Esophagus muscularis mucosa (tissue), 4 donors: ENCODE results near the gene CPT1A. TPM values are rescaled to one million over a fixed set of nuclear protein-coding genes. Genes with fewer than 3 reads are reported as not detected.

ENCODE experiments used
- DNase-seq: peaks from one replicate; pipeline ENCODE4 v3.0.0-alpha.2; 2017; ENCODE audit errors: extremely low spot score
- H3K27ac ChIP-seq, 4 donors: fragments of 200-600 bp; sonication (generic); replicated peaks in 1 of 4; 1 replicate in 3 of 4; 2 replicates in 1 of 4; pipeline ENCODE4 v1.5.1; 2016 to 2019; ENCODE audit warnings: mild to moderate bottlenecking in 1 of 4
- H3K27me3 ChIP-seq, 4 donors: fragments of 200-600 bp; sonication (generic); one replicate each; pipeline versions ENCODE4 v1.5.1 to v1.6.0; 2016 to 2019
- H3K36me3 ChIP-seq, 4 donors: fragments of 200-600 bp; sonication (generic); one replicate each; pipeline ENCODE4 v1.5.1; 2016 to 2019
- H3K4me1 ChIP-seq, 4 donors: fragments of 200-600 bp; sonication (generic); one replicate each; pipeline ENCODE4 v1.5.1; 2016 to 2019
- H3K4me3 ChIP-seq, 4 donors: fragments of 200-600 bp; sonication (generic); 1 replicate in 2 of 4; 2 replicates in 2 of 4; pipeline ENCODE4 v1.5.1; 2016 to 2019; ENCODE audit warnings: mild to moderate bottlenecking in 4 of 4, moderate library complexity in 1 of 4
- H3K9me3 ChIP-seq, 4 donors: fragments of 200-600 bp; sonication (generic); 1 replicate in 3 of 4; 2 replicates in 1 of 4; pipeline ENCODE4 v1.5.1; 2016 to 2019
- EP300 ChIP-seq: sonication (generic); formaldehyde crosslinking; IDR thresholded peaks from one replicate; pipeline ENCODE4 v1.6.1; 2017; ENCODE audit warnings: antibody characterized with exemption
- POLR2A ChIP-seq: fragments of 450-650 bp; IDR thresholded peaks from one replicate; pipeline ENCODE4 v1.6.1; 2017; ENCODE audit warnings: antibody characterized with exemption, moderate library complexity, mild to moderate bottlenecking, low read depth
- POLR2AphosphoS5 ChIP-seq, 2 donors: sonication (generic); formaldehyde crosslinking; IDR thresholded peaks; one replicate each; pipeline ENCODE4 v1.6.1; 2017; ENCODE audit warnings: antibody characterized with exemption in 2 of 2
- WGBS: methylation state at CpG from one replicate; pipeline ENCODE4 v1.1.5; 2018; 5-methylcytosine and 5-hydroxymethylcytosine counted together
- intact Hi-C: fragments of 100-400 bp; cut with DNase I; formaldehyde crosslinking; loops from one replicate; pipeline ENCODE4 v1.15.1; 2023
- total RNA-seq, 4 donors: library from RNA; depleted of rRNA; stranded (reverse); fragments of >200 nt; gene quantifications; one replicate each; pipeline versions ENCODE4 v1.1.0 to v1.2.1, GENCODE V29; 2016
- TF ChIP-seq, protein P1 (sequence below), 3 experiments: fragments of 200-600 bp in 2 of 3; fragments of 450-650 bp in 1 of 3; sonication (generic) in 2 of 3; IDR thresholded peaks; one replicate each; pipeline ENCODE4 v1.5.1; 2017 to 2019; ENCODE audit warnings: antibody characterized with exemption in 3 of 3, mild to moderate bottlenecking in 2 of 3, moderate library complexity in 1 of 3

Gene CPT1A
- total RNA-seq, 4 donors from 2014 or later: 36.1 to 122 (median 77.5) TPM

GRCh38 chr11:68704887-68705286 is 136.8 kb downstream of the CPT1A start:
- Histone ChIP-seq H3K27me3 (peaks cover 0 to 40% (median 0%) of the 10 kb centered on the region in 4 donors), H3K9me3 (no peaks in the 10 kb centered on the region), H3K4me3 (no peak overlapping the region), H3K27ac (no peak overlapping the region), H3K4me1 (peaks cover 0 to 8% (median 6%) of the 10 kb centered on the region in 4 donors), H3K36me3 (no peaks in the 10 kb centered on the region)
- DNase-seq: no peak
- TF ChIP-seq, protein P1, sequence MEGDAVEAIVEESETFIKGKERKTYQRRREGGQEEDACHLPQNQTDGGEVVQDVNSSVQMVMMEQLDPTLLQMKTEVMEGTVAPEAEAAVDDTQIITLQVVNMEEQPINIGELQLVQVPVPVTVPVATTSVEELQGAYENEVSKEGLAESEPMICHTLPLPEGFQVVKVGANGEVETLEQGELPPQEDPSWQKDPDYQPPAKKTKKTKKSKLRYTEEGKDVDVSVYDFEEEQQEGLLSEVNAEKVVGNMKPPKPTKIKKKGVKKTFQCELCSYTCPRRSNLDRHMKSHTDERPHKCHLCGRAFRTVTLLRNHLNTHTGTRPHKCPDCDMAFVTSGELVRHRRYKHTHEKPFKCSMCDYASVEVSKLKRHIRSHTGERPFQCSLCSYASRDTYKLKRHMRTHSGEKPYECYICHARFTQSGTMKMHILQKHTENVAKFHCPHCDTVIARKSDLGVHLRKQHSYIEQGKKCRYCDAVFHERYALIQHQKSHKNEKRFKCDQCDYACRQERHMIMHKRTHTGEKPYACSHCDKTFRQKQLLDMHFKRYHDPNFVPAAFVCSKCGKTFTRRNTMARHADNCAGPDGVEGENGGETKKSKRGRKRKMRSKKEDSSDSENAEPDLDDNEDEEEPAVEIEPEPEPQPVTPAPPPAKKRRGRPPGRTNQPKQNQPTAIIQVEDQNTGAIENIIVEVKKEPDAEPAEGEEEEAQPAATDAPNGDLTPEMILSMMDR (IDR thresholded peaks at IDR 0.05): no peak
- no peak for TF ChIP-seq POLR2AphosphoS5 (IDR thresholded peaks at IDR 0.05)
- no peak for TF ChIP-seq EP300
- no peak for TF ChIP-seq POLR2A
- 33% methylated on average over 16 of the region's 16 CpGs for WGBS
- intact Hi-C loops: no loop called here

Other genes starting within 250 kb of the CPT1A start
- gene GAL, start 157.4 kb downstream of the CPT1A start, total RNA-seq: 10 to 100 TPM in 1 of 4 donors, 1 to 10 TPM in 2, not detected in 1; 6.0 to 10.2 (median 8.1) TPM
- 1 to 10 TPM in 2 of 4 donors, under 1 TPM in 2; 0.78 to 2.5 (median 1.4) TPM for gene TESMIN, start 90.4 kb downstream of the CPT1A start, total RNA-seq
- gene MRPL21, start 61.9 kb upstream of the CPT1A start, total RNA-seq: 10 to 100 TPM; 47.2 to 66.2 (median 51.2) TPM
- 10 to 100 TPM; 11.6 to 30.8 (median 28.0) TPM for gene IGHMBP2, start 62.0 kb upstream of the CPT1A start, total RNA-seq
- gene MRGPRD, start 139.1 kb upstream of the CPT1A start, total RNA-seq: 1 to 10 TPM in 1 of 4 donors, under 1 TPM in 2, not detected in 1; 0.32 to 2.5 (median 0.66) TPM
- gene MRGPRF, start 171.3 kb upstream of the CPT1A start, total RNA-seq: 100 to 1,000 TPM in 3 of 4 donors, 10 to 100 TPM in 1; 77.9 to 206 (median 126) TPM
- 10 to 100 TPM; 18.7 to 34.5 (median 24.7) TPM for gene TPCN2, start 207.0 kb upstream of the CPT1A start, total RNA-seq